HL-60/S4 treated with retinoic acid at 250 ng/mL for 4 days and 3 days (cell line): ENCODE results near the gene OR1L4.

Source experiments
- in situ Hi-C: fragments of 300-500 bp; cut with MboI; formaldehyde crosslinking; loops from 2 replicates; pipeline ENCODE4 v1.7.0; 2022; ENCODE audit warnings: low sequenced_read_pairs

Gene OR1L4, protein sequence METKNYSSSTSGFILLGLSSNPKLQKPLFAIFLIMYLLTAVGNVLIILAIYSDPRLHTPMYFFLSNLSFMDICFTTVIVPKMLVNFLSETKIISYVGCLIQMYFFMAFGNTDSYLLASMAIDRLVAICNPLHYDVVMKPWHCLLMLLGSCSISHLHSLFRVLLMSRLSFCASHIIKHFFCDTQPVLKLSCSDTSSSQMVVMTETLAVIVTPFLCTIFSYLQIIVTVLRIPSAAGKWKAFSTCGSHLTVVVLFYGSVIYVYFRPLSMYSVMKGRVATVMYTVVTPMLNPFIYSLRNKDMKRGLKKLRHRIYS

DNA sequence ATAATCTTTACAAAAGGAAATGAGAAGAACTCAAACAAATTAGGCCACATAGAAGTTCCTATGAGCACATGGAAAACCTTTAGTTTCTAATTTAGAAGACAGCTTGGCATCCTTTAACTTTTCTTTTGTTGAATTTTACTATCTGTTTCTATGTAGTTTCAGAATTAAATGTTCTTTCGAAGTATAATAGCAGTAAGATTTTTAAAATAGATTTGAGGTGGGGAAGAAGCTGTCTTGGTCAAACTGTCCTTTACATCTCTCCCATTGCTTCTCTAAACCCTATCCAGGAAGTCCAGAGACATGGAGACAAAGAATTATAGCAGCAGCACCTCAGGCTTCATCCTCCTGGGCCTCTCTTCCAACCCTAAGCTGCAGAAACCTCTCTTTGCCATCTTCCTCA, at the start of gene OR1L4:
Gene OR1L4 (plus strand): TSS at position 301 of the 400 bp plus-strand sequence. CDS start 0 bp downstream, at position 301.
- in situ Hi-C loops, result no loop called here

DNA sequence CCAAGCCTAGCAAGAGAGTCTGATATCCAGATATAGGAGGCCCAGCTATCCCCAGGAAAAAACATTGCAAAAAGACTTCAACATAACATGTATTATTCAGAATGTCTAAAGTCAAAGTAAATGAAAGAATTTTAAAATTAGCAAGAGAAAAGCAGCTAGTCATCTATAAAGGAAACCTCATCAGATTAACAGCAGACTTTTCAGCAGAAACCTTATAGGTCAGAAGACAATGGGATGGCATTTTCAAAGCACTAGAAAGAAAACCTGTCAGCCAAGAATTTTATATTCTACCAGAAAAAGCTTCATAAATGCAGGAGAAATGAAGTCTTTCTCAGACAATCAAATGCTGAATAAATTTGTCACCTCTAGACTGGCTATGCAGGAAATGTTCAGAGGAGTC, 38.9 kb upstream of the OR1L4 start:
- in situ Hi-C loops, result no loop called here

DNA sequence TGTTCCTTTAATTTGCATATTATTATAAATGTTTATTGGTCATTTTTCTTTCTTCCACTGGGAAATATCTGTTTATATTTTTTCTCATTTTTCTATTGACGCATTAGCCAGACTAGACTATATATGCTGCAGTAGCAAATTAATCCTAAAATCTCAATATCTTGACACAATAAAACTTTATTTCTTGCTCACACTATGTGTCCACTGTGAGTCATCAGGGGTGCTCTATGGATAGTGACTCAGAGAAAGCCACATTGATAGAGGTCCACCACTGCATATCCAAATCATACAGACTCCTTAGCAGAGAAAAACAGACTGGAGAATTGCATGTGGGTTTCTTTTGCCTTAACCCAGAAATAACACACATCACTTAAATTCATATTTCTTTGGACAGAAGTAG, 28.1 kb upstream of the OR1L4 start:
- in situ Hi-C loops, result no loop called here

DNA sequence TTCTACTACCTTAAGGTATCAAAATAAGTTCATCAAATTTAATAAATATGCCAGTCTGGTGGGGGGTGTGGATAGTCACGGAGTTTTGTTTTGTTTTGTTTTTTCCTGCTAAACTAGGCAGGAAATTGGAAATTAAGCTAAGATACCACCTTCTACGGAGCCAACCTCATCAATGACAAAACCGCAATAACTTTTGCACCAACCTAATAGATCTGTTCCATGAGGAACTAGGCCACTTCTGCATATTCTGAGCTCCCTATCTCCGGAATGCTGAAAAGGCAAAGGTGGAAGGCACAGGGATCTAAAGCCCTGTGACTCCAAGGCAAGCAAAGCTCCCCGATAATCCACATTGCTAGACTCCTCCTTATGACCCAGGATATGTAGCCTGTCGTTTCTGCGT, 5.8 kb upstream of the OR1L4 start:
- in situ Hi-C loops, result no loop called here

DNA sequence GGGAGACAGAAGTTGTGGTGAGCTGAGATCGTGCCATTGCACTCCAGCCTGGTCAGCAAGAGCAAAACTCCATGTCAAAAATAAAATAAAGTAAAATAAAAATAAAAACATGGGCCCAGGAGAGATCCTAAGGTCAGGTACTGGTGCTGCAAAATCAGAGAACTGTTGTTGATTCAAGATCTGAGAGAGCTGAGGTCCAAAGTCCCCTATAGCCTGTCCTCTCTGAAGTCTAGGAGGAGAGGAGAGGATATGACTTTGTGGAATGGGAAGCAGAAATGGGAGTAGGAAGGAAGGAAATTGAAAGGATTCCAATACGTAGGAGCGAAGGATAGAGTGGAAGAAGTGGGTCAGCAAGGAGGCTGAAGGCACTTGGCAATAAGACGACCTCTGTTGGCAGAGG, 4.6 kb upstream of the OR1L4 start:
- in situ Hi-C loops, result no loop called here

DNA sequence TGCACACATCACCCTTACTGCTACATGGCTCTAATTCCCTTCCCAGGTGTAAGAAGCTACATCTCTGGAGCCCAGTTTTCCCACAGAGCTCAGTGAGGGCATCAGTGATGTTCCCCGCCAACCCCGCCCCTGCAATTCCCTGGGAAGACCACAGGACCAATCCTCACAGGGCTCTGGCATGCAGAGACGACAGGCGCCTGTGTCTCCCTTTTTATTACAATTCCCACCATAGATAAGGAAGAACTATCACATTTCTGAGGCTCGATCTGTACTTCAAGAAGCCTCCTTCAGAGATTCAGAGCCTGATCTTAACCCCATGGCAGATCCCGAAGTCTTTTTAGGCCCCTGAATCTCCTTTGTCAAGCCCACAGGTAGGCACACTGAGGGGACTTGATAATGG, 18.2 kb downstream of the OR1L4 start, which contains the start of gene OR1L6:
Gene OR1L6 (plus strand): TSS at position 301 of the 400 bp plus-strand sequence. CDS start 7,545 bp downstream, outside the sequence.
- in situ Hi-C loops, result no loop called here

DNA sequence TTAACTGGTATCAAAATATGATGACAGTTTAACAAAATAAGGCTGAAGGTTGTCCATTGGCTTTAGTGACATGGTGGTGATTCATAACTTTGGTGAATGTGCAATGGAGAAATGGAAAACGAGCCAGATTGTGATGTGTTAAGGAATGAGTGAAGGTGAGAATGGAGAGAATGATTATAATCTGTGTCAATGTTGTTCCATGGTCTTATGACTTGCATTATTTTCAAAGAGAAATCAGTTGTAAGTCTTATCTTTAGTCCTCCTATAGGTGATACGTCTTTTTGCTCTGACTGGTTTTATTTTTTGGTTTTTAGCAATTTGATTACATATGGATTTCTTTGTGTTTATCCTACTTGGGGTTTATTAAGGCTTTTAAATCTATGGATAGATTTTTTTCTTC, 31.0 kb downstream of the OR1L4 start:
- in situ Hi-C loops, result no loop called here

DNA sequence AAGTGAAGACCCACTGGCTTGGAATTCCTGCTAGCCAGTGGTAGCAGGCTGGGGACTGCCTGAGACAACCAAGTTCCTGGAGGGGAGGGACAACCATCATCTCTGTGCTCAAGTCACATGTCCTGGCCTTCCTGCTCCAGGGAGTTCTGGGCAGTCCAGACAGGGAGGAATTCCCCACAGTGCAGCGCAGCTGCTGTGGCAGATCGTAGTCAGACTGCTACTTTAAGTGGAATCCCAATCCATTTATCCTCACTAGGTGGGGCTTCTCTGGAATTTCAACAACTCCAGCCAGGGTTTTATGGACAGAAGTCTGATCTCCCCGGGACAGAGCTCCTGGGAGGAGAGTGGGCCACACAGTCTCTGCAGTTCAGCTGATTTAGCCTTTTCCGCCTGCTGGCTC, 44.0 kb downstream of the OR1L4 start:
- in situ Hi-C loops, result no loop called here
